H1 (cell line): ENCODE data around the gene HPN. TPM values are rescaled to one million over a fixed set of nuclear protein-coding genes. Genes with fewer than 3 reads are reported as not detected.

Experiments
- CTCF ChIA-PET: fragments of 300-600 bp; sonication (Branson Sonifier 250); formaldehyde crosslinking; loops from one replicate; lab custom pipeline; 2021; ENCODE audit not compliant: partially characterized antibody; lab: Charles Lee
- POLR2A ChIA-PET: fragments of 300-600 bp; sonication (Branson Sonifier 250); formaldehyde crosslinking; loops from one replicate; lab custom pipeline; 2021; ENCODE audit warnings: inconsistent platforms; ENCODE audit not compliant: partially characterized antibody; lab: Charles Lee
- DNase-seq, 2 experiments: peaks; one replicate each; pipeline versions ENCODE4 v3.0.0 to v3.0.0-alpha.2; 2010 to 2022; ENCODE audit warnings: low spot score in 2 of 2, low read depth in 1 of 2, mixed read lengths in 1 of 2
- FAIRE-seq: peaks from 2 replicates; lab custom pipeline; 2011; peaks lifted over from hg19 to GRCh38; lab: Jason Lieb, UNC
- H2AFZ ChIP-seq: 2 replicates; pipeline ENCODE4 v1.8.1; 2012; ENCODE audit warnings: low read length, inconsistent platforms
- H2AK5ac ChIP-seq: 2 replicates; pipeline ENCODE4 v1.6.1; 2013; ENCODE audit warnings: low read depth, low read length
- H2BK120ac ChIP-seq: replicated peaks from 2 replicates; pipeline ENCODE3; 2013; ENCODE audit warnings: low read depth, low read length, inconsistent platforms
- H2BK12ac ChIP-seq: 2 replicates; pipeline ENCODE4 v1.6.1; 2013; ENCODE audit warnings: low read depth, low read length
- H2BK15ac ChIP-seq: 2 replicates; pipeline ENCODE4 v1.6.1; 2013; ENCODE audit warnings: low read length
- H2BK20ac ChIP-seq: 2 replicates; pipeline ENCODE4 v1.6.1; 2013; ENCODE audit warnings: low read length
- H2BK5ac ChIP-seq: 2 replicates; pipeline ENCODE4 v1.6.1; 2013; ENCODE audit warnings: low read depth, low read length
- H3K14ac ChIP-seq: 2 replicates; pipeline ENCODE4 v1.6.1; 2013; ENCODE audit warnings: inconsistent platforms; ENCODE audit not compliant: insufficient read length
- H3K18ac ChIP-seq: 2 replicates; pipeline ENCODE4 v1.6.1; 2013; ENCODE audit warnings: low read length; ENCODE audit errors: extremely low read depth
- H3K23ac ChIP-seq: 2 replicates; pipeline ENCODE4 v1.6.1; 2013; ENCODE audit warnings: inconsistent platforms; ENCODE audit not compliant: insufficient read length
- H3K23me2 ChIP-seq: 2 replicates; pipeline ENCODE4 v1.6.1; 2013; ENCODE audit warnings: low read depth, low read length
- H3K27ac ChIP-seq: 2 replicates; pipeline ENCODE4 v1.6.1; 2011; ENCODE audit warnings: low read depth, low read length, inconsistent platforms
- H3K27me3 ChIP-seq, 4 experiments: replicated peaks in 1 of 4; 1 replicate in 1 of 4; 2 replicates in 3 of 4; pipeline versions ENCODE4 v1.6.1 to v1.8.1; 2011 to 2013; ENCODE audit warnings: low read length in 3 of 4, mild to moderate bottlenecking in 3 of 4, inconsistent platforms in 2 of 4, mixed read lengths in 2 of 4, moderate library complexity in 1 of 4; ENCODE audit not compliant: control insufficient read depth in 3 of 4, insufficient read depth in 3 of 4; ENCODE audit errors: extremely low read depth in 1 of 4
- H3K36me3 ChIP-seq, 4 experiments: 2 replicates each; pipeline versions ENCODE4 v1.6.1 to v1.8.1; 2011 to 2013; ENCODE audit warnings: mild to moderate bottlenecking in 4 of 4, low read length in 3 of 4, moderate library complexity in 2 of 4, control low read depth in 1 of 4, inconsistent platforms in 1 of 4; ENCODE audit not compliant: insufficient read depth in 4 of 4, control insufficient read depth in 2 of 4
- H3K4ac ChIP-seq: replicated peaks from 2 replicates; pipeline ENCODE3; 2013; ENCODE audit warnings: low read length, low read depth, mixed read lengths, inconsistent platforms; ENCODE audit not compliant: insufficient read length
- H3K4me1 ChIP-seq, 4 experiments: replicated peaks in 1 of 4; 1 replicate in 1 of 4; 2 replicates in 3 of 4; pipeline versions ENCODE4 v1.6.1 to v1.8.1; 2011 to 2013; ENCODE audit warnings: low read length in 3 of 4, inconsistent platforms in 2 of 4, mixed read lengths in 1 of 4; ENCODE audit not compliant: insufficient read depth in 4 of 4, control insufficient read depth in 3 of 4
- H3K4me2 ChIP-seq, 2 experiments: 2 replicates each; pipeline versions ENCODE4 v1.6.1 to v1.8.1; 2011 to 2013; ENCODE audit warnings: low read depth in 2 of 2, low read length in 2 of 2, control low read depth in 1 of 2, inconsistent platforms in 1 of 2, mild to moderate bottlenecking in 1 of 2; ENCODE audit not compliant: insufficient read depth in 1 of 2
- H3K4me3 ChIP-seq, 4 experiments: fragments of 200-600, 300-600 bp in 1 of 4; sonication (generic), shearing (Covaris generic), sonication (Bioruptor Twin) in 1 of 4; 2 replicates each; pipeline versions ENCODE4 v1.5.1 to v1.8.1; 2011 to 2016; ENCODE audit warnings: low read length in 4 of 4, low read depth in 3 of 4, control low read depth in 2 of 4, inconsistent platforms in 2 of 4, mild to moderate bottlenecking in 2 of 4, mixed read lengths in 1 of 4, moderate library complexity in 1 of 4; ENCODE audit not compliant: insufficient read depth in 2 of 4; ENCODE audit errors: extremely low read depth in 1 of 4
- H3K56ac ChIP-seq: replicated peaks from 2 replicates; pipeline ENCODE3; 2013; ENCODE audit warnings: low read depth, mild to moderate bottlenecking, mixed read lengths, low read length, inconsistent platforms; ENCODE audit not compliant: insufficient read length
- H3K79me1 ChIP-seq: 2 replicates; pipeline ENCODE4 v1.6.1; 2013; ENCODE audit warnings: low read depth, low read length, control low read depth
- H3K79me2 ChIP-seq, 2 experiments: 2 replicates each; pipeline versions ENCODE4 v1.6.1 to v1.8.1; 2012 to 2013; ENCODE audit warnings: low read length in 2 of 2, mild to moderate bottlenecking in 2 of 2, inconsistent platforms in 1 of 2; ENCODE audit not compliant: insufficient read depth in 2 of 2, control insufficient read depth in 1 of 2
- H3K9ac ChIP-seq, 4 experiments: replicated peaks in 1 of 4; 1 replicate in 1 of 4; 2 replicates in 3 of 4; pipeline versions ENCODE4 v1.6.1 to v1.8.1; 2011 to 2013; ENCODE audit warnings: low read depth in 3 of 4, low read length in 3 of 4, control low read depth in 2 of 4, mild to moderate bottlenecking in 2 of 4, moderate library complexity in 2 of 4, inconsistent platforms in 1 of 4; ENCODE audit errors: extremely low read depth in 1 of 4
- H3K9me3 ChIP-seq, 2 experiments: 2 replicates each; pipeline versions ENCODE4 v1.6.1 to v1.8.1; 2012 to 2013; ENCODE audit warnings: mild to moderate bottlenecking in 2 of 2, moderate library complexity in 2 of 2, control low read depth in 1 of 2, inconsistent platforms in 1 of 2, low read depth in 1 of 2, low read length in 1 of 2, mixed read lengths in 1 of 2; ENCODE audit not compliant: insufficient read depth in 2 of 2
- H4K20me1 ChIP-seq, 2 experiments: replicated peaks in 1 of 2; 2 replicates each; pipeline versions ENCODE3 to v1.8.1; 2011 to 2013; ENCODE audit warnings: inconsistent platforms in 2 of 2, low read length in 2 of 2, mild to moderate bottlenecking in 1 of 2; ENCODE audit not compliant: insufficient read depth in 2 of 2, control insufficient read depth in 1 of 2
- H4K5ac ChIP-seq: 2 replicates; pipeline ENCODE4 v1.6.1; 2013; ENCODE audit warnings: low read length, low read depth, mixed read lengths, inconsistent platforms; ENCODE audit not compliant: insufficient read length
- H4K8ac ChIP-seq: 2 replicates; pipeline ENCODE4 v1.8.0; 2013; ENCODE audit warnings: mild to moderate bottlenecking, moderate library complexity, low read length, inconsistent platforms; ENCODE audit not compliant: insufficient read depth; ENCODE audit errors: extremely low read depth
- H4K91ac ChIP-seq: replicated peaks from 2 replicates; pipeline ENCODE3; 2013; ENCODE audit warnings: low read length, mixed read lengths, inconsistent platforms; ENCODE audit not compliant: insufficient read length
- BACH1 ChIP-seq: IDR thresholded peaks from 2 replicates; pipeline ENCODE4 v1.6.1; 2012; ENCODE audit warnings: low read length, improper control_type of control experiment
- CBX5 ChIP-seq: fragments of 300-800, 300-1000 bp; sonication (generic); IDR thresholded peaks from 2 replicates; pipeline ENCODE4 v1.7.1; 2016; ENCODE audit warnings: antibody characterized with exemption, low read length, low read depth
- CTBP2 ChIP-seq: IDR thresholded peaks from 2 replicates; pipeline ENCODE4 v1.7.0; 2011; ENCODE audit warnings: borderline replicate concordance, mild to moderate bottlenecking, moderate library complexity, mixed read lengths, low read length; ENCODE audit not compliant: insufficient read depth, insufficient read length
- SRF ChIP-seq: IDR thresholded peaks from 2 replicates; pipeline ENCODE4 v1.6.1; 2011; ENCODE audit warnings: mild to moderate bottlenecking, low read depth, low read length, moderate library complexity
- WGBS, 2 experiments: shearing (Covaris generic) in 1 of 2; methylation state at CpG; one replicate each; pipeline versions ENCODE4 v1.1.6 to v1.1.7; 2013 to 2015; ENCODE audit warnings: low lambda C conversion rate in 2 of 2, mixed read lengths in 2 of 2, inconsistent platforms in 1 of 2, low coverage in 1 of 2, missing lambda C conversion rate in 1 of 2; ENCODE audit not compliant: insufficient replicate concordance in 2 of 2, insufficient coverage in 1 of 2, insufficient read length in 1 of 2; ENCODE audit errors: extremely low coverage in 1 of 2, missing lambda C conversion rate in 1 of 2; 5-methylcytosine and 5-hydroxymethylcytosine counted together
- polyA plus RNA-seq, 7 experiments: library from polyadenylated mRNA; depleted of rRNA in 3 of 7; stranded (reverse) in 5 of 7; unstranded in 2 of 7; fragments of >200 nt in 5 of 7; fragments of 200-250 nt in 2 of 7; gene quantifications; 1 replicate in 5 of 7; 2 replicates in 1 of 7; 4 replicates in 1 of 7; pipeline versions ENCODE4 v1.2.1 to v1.2.3, GENCODE V29; 2011 to 2013; ENCODE audit warnings: missing spikeins in 2 of 7, mixed read lengths in 2 of 7
- total RNA-seq: library from RNA; stranded (reverse); fragmentation: NEBNext Ultra II Directional; extraction: Animal tissue kit (Norgen Biotek cat#: 25700); gene quantifications from 2 replicates; pipeline ENCODE4 v1.2.1, GENCODE V29; 2021

The HPN gene
- total and polyA plus RNA-seq, 2 of the 8 experiments (the other 6 are each of a cell fraction or from before 2014, with no cell fraction given) = 14.7 to 33.7 TPM

- FAIRE-seq = no peak
- Histone ChIP-seq H3K4me3 (no peak overlapping the region), H3K56ac (no peak overlapping the region), H4K20me1 (no peaks in the 10 kb centered on the region), H2AK5ac (no peak overlapping the region), H3K23ac (no peak overlapping the region), H3K9me3 (no peaks in the 10 kb centered on the region), H2BK120ac (no peak overlapping the region), H2BK20ac (no peak overlapping the region), H2AFZ (no peak overlapping the region), H3K23me2 (no peaks in the 10 kb centered on the region), H2BK15ac (no peak overlapping the region), H4K91ac (no peak overlapping the region), H3K27ac (no peak overlapping the region), H3K79me1 (no peaks in the 10 kb centered on the region), H3K18ac (no peak overlapping the region), H3K4me2 (no peak overlapping the region), H4K5ac (no peak overlapping the region), H3K36me3 (no peaks in the 10 kb centered on the region; a peak in 1 of 8 replicates), H3K4ac (no peak overlapping the region), H3K27me3 (no peaks in the 10 kb centered on the region), H3K4me1 (peaks cover 0 to 11% (median 2%) of the 10 kb centered on the region in 4 experiments; a peak in 5 of 7 replicates), H2BK5ac (no peak overlapping the region), H2BK12ac (no peak overlapping the region), H3K9ac (no peak overlapping the region), H4K8ac (no peak overlapping the region), H3K14ac (no peak overlapping the region), H3K79me2 (no peaks in the 10 kb centered on the region)
- WGBS, 2 experiments = 89% methylated on average over 9 of the region's 9 CpGs; no CpG with 5 or more reads in 1 of the 2 experiments
- CTCF ChIA-PET = interaction anchor here (0.7 to 13.0 kb wide), 7 partner anchors 9 to 82 kb away, joined by 4 to 105 read pairs (median 12); partner anchors contain the start of gene LGI4
- no peak for DNase-seq
- POLR2A ChIA-PET = interaction anchor here (0.9 to 3.8 kb wide), 4 partner anchors 10 to 14 kb away, joined by 3 to 18 read pairs (median 12); partner anchors contain the start of gene HPN
- TF ChIP-seq CTBP2 (no peak), BACH1 (no peak), SRF (no peak), CBX5 (no peak)
Measured at GRCh38 chr19:35053667-35054293, 12.3 kb downstream of the HPN start.
